ENCODE data around the gene CMTM7. TPM values are rescaled to one million over a fixed set of nuclear protein-coding genes. Genes with fewer than 3 reads are reported as not detected.
"Not testable (repeated sequence)": the region's sequence is repeated elsewhere in the genome, so short reads cannot be mapped to it uniquely, and the experiment has no call there.

Gene CMTM7
- polyA plus RNA-seq, 4 donors = 39.8 to 55.5 (median 47.1) TPM

- no peak for DNase-seq (ENCODE audit: low read depth in 4 of 4, low spot score in 2 of 4)
Observed at GRCh38 chr3:32379831-32380500, 11.7 kb upstream of the CMTM7 start.

DNA sequence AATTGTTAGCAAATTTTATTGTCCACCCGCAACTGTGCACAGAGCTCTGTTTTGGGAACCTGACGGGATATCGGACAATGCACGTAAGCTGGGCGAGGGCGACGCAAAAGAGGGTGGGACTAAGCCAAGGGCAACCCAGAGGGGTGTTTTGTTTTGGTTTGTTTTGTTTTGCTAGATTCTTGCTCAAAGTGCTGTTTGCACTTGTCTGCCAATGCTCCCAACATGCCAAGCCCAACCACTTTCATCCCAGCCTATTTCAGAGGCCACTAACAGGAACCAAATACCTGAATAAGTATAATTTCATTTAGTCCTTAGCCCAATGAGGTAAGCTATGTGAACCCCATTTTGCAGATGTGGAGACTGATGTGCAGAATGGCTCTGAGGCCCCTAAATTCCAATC is 9.7 kb upstream of the CMTM7 start:
- DNase-seq (ENCODE audit: low read depth in 4 of 4, low spot score in 2 of 4) = no peak

- no peak for DNase-seq (ENCODE audit: low read depth in 4 of 4, low spot score in 2 of 4)
Observed at GRCh38 chr3:32383136-32383711, 8.4 kb upstream of the CMTM7 start.

DNA sequence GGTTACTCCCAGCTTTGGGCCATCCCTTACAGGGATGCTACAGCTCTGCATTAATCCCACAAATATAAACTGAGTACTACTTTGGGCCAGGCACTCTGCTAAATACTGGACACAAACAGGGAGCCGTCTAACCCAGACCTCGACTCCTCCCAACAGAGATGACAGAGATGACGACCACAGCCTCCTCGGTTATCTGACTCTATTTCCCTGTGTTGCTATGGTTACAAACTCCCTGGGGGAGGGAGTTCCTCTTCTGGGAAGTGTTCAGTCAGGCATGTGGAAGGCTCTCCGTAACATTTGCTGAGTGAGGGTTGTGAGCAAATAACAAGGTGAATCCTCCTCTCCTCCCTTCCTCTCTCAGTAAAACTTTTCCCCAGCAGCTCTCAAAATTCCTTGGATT is 6.7 kb upstream of the CMTM7 start:
- DNase-seq (ENCODE audit: low read depth in 4 of 4, low spot score in 2 of 4) = peak; percentile 53 to 71 (median 64)

GRCh38 chr3:32387512-32387911 is 4.1 kb upstream of the CMTM7 start:
- DNase-seq (ENCODE audit: low read depth in 4 of 4, low spot score in 2 of 4) = no peak

DNA sequence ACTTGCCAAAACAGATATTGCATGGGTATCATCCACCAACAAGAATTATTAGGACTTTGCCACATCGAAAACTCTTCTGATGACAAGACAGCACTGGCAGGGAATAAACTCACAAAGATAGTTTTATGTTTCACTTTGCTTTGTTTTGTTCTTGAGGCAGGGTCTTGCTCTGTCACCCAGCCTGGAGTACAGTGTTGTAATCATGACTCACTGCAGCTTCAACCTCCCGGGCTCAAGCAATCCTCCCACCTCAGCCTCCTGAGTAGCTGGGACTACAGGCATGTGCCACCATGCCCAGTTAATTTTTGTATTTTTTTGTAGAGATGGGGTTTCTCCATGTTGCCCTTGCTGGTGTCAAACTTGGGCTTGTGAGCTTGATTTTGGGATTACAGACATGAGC is 2.1 kb upstream of the CMTM7 start:
- DNase-seq (ENCODE audit: low read depth in 4 of 4, low spot score in 2 of 4) = not testable (repeated sequence)

GRCh38 chr3:32392536-32393302 is 1.1 kb downstream of the CMTM7 start:
- no peak for DNase-seq (ENCODE audit: low read depth in 4 of 4, low spot score in 2 of 4)

- DNase-seq (ENCODE audit: low read depth in 4 of 4, low spot score in 2 of 4) = no peak
Observed at GRCh38 chr3:32395496-32395895, 3.8 kb downstream of the CMTM7 start.

DNA sequence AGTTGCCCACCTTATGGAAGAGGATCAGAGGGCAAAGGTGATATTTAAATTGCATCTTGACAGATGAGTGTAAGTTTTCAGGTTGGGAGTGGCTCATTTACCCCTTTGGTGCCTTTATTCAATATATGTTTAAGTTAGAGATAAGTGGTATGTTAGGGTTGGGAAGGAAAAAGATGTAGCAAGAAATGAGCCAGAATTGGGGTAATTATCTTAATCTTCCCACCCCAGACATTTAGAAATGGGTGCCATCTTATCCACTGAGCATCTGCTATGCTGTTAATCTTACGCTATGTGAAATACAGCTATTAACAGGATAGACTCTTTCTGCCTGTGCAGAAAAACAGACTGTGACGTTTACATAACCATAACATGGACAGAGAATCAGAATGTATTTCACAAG is 6.3 kb downstream of the CMTM7 start:
- DNase-seq (ENCODE audit: low read depth in 4 of 4, low spot score in 2 of 4) = no peak

DNA sequence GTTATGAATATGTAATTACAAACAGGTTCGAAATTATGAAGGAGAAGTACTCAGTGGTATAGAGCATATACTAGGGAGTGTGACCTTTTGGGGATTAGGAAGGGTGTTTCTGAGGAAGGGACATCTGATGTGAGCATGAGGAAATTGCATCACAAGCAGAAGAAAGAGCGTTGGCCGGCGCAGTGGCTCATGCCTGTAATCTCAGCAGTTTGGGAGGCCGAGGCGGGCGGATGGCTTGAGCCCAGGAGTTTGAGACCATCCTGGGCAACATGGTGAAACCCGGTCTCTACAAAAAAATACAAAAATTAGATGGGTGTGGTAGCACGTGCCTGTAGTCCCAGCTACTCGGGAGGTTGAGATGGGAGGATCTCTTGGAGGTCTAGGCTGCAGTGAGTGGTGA is 6.9 kb downstream of the CMTM7 start:
- no peak for DNase-seq (ENCODE audit: low read depth in 4 of 4, low spot score in 2 of 4)

DNA sequence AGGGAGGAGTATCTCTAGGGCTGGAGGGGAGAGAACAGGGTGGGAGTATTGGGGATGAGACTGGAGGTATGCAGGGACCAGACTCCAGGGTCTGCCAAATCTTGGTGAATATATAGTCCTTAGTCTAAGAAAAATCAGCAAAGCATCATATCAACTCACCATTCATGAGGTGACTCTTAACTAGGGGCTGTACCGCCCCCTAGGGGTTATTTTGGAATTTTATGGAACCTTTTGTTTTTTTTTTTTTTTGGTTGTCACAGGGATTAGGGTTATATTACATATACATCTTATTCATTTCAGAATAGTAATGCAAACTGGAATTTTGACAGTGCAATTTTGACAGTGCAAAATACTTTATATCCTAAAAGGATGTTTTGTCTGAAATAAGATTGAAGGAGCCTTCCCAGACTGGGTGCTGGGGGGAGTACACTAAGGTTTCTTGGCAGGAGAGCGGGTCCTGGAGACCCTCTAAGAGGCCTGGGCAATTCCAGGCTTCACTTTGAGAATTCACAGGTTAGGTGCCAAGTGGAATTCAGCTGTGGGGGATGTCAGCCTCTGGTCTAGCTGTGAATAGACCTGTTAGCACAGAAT is 7.5 kb downstream of the CMTM7 start:
- DNase-seq (ENCODE audit: low read depth in 4 of 4, low spot score in 2 of 4) = peak in 2 of 4 donors; percentile 41 to 54

DNA sequence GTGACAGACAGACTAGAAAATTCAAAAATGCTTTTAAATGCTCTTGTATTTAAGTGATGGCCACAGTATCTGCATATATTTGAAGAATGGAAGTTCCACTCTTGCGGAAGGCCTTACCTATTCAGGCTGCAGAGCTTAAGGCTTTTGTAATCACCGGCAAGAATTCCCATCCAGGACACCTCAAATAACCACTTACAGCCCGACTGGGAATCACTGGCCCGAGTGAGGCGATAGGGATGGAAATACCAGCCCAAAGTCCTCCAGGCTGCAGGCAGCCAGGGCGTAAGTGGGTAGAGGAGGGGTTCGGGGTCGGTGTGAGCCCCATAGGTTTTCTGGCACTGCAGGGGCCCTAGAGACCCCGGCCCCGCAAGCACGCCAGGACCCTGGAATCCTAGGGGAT is 9.5 kb downstream of the CMTM7 start:
- DNase-seq (ENCODE audit: low read depth in 4 of 4, low spot score in 2 of 4) = no peak

DNA sequence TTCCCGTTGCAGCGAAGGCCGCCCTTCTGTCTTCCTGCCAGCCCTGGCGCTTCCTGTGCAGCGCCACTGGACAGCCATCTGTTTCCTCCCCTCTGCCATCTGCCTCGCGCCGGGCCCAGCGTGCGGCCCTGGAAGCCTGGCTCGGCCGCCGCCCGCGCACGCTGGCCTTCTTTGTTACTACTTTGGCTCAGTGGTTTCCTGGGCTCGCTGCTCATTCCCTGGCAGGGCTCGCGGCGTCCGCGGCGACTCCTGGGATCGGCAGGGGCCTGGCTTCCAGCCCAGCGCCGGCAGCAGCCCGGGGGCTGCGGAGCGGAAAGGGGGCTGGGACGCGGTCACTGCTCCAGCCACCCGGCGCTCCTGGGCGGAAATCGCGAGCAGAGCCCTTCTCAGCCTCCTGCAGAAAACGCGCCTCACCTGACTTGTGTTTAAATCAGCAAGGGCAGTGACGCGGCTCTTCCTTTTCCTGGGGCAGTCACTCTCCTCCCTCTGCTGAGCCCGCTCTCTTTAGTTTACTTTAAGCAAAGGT is 10.0 kb downstream of the CMTM7 start:
- DNase-seq (ENCODE audit: low read depth in 4 of 4, low spot score in 2 of 4) = peak in 2 of 4 donors; percentile 76 to 77

DNA sequence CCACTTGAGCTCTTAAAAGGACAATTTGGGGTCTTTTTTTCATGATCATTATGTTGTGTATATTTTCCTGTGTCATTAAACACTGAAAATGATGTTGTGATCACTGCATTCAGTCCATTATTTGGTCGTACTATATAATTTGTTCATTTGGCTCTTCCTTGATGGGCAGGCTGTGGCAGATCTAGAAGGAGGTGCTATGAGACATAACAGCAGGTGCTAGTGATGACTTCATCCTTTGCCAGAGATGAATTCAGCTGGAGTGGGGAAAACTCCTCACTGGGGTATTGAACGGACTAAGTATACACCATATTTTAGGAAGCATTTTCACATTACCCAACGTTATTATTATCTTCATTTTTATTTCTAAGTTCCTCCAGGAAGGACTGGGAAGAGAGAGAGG is 12.0 kb downstream of the CMTM7 start:
- no peak for DNase-seq (ENCODE audit: low read depth in 4 of 4, low spot score in 2 of 4)

GRCh38 chr3:32404714-32405113 is 13.1 kb downstream of the CMTM7 start:
- no peak for DNase-seq (ENCODE audit: low read depth in 4 of 4, low spot score in 2 of 4)

DNA sequence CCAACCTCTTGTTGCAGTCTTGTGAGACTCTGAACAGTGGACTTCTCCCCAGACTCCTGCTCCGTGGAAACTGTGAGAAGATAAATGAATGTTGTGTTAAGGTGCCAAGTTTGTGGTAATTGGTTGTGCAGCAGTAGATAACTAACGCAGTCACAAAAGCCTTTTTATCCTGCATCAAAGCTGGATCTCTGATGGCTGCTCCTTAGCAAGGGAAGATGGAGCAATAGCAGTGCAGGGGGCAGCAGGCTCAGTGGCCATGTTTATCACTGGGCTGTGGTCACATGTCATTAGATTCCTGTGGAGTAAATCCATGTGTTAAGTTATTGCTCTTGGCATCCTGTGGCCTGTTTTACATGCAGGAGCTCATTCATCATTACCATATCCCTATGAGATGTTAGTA is 13.5 kb downstream of the CMTM7 start:
- DNase-seq (ENCODE audit: low read depth in 4 of 4, low spot score in 2 of 4) = no peak

DNA sequence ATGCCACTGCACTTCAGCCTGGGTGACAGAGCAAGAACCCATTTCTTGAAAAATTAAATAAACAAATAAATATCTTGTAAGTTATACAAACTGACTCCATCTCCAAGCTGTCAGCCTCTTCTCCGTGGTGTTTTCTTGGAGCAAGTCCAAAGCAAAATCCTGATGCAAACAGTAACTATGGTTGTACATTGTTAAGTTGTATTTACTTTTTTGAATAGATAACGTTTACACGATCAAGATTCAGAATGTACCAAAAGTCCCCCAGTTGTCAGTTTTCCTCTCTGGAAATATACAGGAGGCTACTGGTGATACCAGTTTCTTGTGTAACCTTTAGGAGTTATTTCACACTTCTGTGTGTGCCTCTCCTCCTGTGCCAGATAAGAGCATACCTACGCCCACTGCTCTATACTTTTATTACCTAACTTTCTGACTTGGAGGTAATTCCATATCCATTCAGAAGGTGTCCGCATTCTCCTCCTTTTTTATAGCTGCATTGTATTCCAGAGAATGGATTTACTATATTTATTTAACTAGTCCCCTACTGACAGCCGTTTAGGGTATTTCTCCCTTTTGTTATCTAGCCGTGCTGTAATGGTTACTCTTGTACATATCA is 14.2 kb downstream of the CMTM7 start:
- no peak for DNase-seq (ENCODE audit: low read depth in 4 of 4, low spot score in 2 of 4)

DNA sequence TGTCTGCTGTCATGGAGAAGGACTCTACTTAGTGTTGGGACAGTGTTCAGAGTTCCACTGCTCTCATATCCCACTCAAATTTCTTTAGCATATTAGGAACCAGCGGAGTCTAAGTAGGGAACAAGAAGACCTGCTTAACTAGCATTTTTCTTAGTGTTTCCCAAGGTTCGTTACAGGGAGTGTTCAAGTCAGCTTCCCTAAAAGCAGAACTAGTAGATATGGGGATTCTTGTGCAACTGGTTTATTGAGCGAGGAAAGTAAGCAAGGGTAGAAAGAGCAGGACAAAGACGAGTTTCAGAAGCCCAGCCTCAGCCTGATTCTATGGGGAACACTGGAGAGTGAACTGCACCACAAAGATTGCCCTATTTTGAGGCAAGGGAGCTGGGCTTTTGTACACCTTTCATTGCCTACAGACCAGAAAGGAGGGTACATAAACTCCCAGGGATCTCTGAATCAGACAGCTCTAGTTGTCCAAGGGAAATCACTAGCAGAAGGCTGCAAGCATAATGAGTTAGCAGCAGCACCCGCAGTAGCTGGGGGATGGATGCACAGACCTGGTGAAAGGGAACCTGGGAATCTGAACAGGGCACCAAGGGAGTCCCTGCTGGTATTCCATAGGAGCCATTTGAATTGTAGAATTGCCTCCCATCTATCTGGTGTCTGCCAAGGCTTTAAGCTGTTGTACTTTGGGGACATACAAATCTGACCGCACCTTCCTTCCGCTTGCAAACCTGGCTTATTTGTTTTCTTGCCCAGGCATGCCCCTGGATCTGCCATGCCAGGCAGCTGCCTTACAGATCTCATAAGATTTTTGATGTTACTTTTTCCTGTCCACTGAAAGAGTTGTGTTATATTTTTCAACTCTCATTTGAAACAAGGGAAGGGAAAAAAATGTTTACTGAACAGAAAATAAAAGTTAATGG is 15.1 kb downstream of the CMTM7 start:
- no peak for DNase-seq (ENCODE audit: low read depth in 4 of 4, low spot score in 2 of 4)

- no peak for DNase-seq (ENCODE audit: low read depth in 4 of 4, low spot score in 2 of 4)
Observed at GRCh38 chr3:32410367-32411246, 19.0 kb downstream of the CMTM7 start.
